Karpas-422 (cell line): ENCODE data around the gene PTPN22. TPM values are rescaled to one million over a fixed set of nuclear protein-coding genes. Genes with fewer than 3 reads are reported as not detected.
"Not testable (repeated sequence)": the region's sequence is repeated elsewhere in the genome, so short reads cannot be mapped to it uniquely, and the experiment has no call there.

Experiments used
- DNase-seq: peaks from one replicate; pipeline ENCODE4 v3.0.0-alpha.2; 2015
- H2AFZ ChIP-seq: fragments of 200-600 bp; sonication (generic); 2 replicates; pipeline ENCODE4 v1.6.1; 2014; ENCODE audit warnings: antibody characterized with exemption, low read length, mixed read lengths
- H3K27ac ChIP-seq: fragments of 200-600 bp; sonication (generic); 2 replicates; pipeline ENCODE4 v1.5.1; 2014; ENCODE audit warnings: mild to moderate bottlenecking, low read length, moderate library complexity
- H3K27me3 ChIP-seq: fragments of 200-600 bp; sonication (generic); 2 replicates; pipeline ENCODE4 v1.6.1; 2014; ENCODE audit warnings: low read length, mixed read lengths
- H3K36me3 ChIP-seq: fragments of 200-600 bp; sonication (generic); 2 replicates; pipeline ENCODE4 v1.6.1; 2014; ENCODE audit warnings: low read length, mixed read lengths; ENCODE audit not compliant: insufficient read depth
- H3K4me1 ChIP-seq: fragments of 200-600 bp; sonication (generic); 2 replicates; pipeline ENCODE4 v1.6.1; 2014; ENCODE audit warnings: mild to moderate bottlenecking, low read length, mixed read lengths
- H3K4me2 ChIP-seq: fragments of 200-600 bp; sonication (generic); 2 replicates; pipeline ENCODE4 v1.6.1; 2014; ENCODE audit warnings: low read length, low read depth, mild to moderate bottlenecking; ENCODE audit not compliant: poor library complexity, severe bottlenecking
- H3K4me3 ChIP-seq: fragments of 200-600 bp; sonication (generic); 2 replicates; pipeline ENCODE4 v1.5.1; 2014; ENCODE audit warnings: mild to moderate bottlenecking, antibody characterized with exemption, low read length, mixed read lengths
- H3K79me2 ChIP-seq: fragments of 200-600 bp; sonication (generic); 2 replicates; pipeline ENCODE4 v1.6.1; 2014; ENCODE audit warnings: mild to moderate bottlenecking, low read length, mixed read lengths
- H3K9ac ChIP-seq: fragments of 200-600 bp; sonication (generic); 2 replicates; pipeline ENCODE4 v1.6.0; 2014; ENCODE audit warnings: low read length
- H3K9me2 ChIP-seq: fragments of 200-600 bp; sonication (generic), shearing (Covaris generic); replicated peaks from 2 replicates; pipeline ENCODE4 v1.6.0; 2014; ENCODE audit warnings: mild to moderate bottlenecking, low read length, moderate library complexity; ENCODE audit not compliant: insufficient read depth
- H3K9me3 ChIP-seq: fragments of 300-700, 200-600 bp; sonication (generic); 2 replicates; pipeline ENCODE4 v1.6.1; 2014; ENCODE audit warnings: low read length, mixed read lengths
- H4K20me1 ChIP-seq: fragments of 200-600 bp; sonication (generic); 2 replicates; pipeline ENCODE4 v1.6.1; 2014; ENCODE audit warnings: mild to moderate bottlenecking, antibody characterized with exemption, low read length, low read depth; ENCODE audit not compliant: insufficient read depth
- total RNA-seq: library from RNA; depleted of rRNA; stranded (reverse); fragments of >200 nt; shearing (Covaris generic); gene quantifications from 2 replicates; pipeline ENCODE4 v1.2.3, GENCODE V29; 2014; ENCODE audit warnings: low replicate concordance

Gene PTPN22
- total RNA-seq, 1 experiment from 2014 or later: 43.3 TPM

- peak; percentile 92 for DNase-seq
- H2AFZ ChIP-seq: peak overlapping the region; percentile 64; the same call in 1 of the 2 replicates
- no peaks in the 10 kb centered on the region for H3K27me3 ChIP-seq
- H3K4me1 ChIP-seq: peaks cover 53% of the 10 kb centered on the region
- H3K9me2 ChIP-seq: no peaks in the 10 kb centered on the region
- H3K9ac ChIP-seq: peak overlapping the region; percentile 58
- H3K4me2 ChIP-seq: peak overlapping the region; percentile 78
- no peaks in the 10 kb centered on the region for H4K20me1 ChIP-seq
- H3K4me3 ChIP-seq: peak overlapping the region; percentile 45
- H3K79me2 ChIP-seq: peaks cover 10% of the 10 kb centered on the region
- peak overlapping the region; percentile 92 for H3K27ac ChIP-seq
- no peaks in the 10 kb centered on the region for H3K9me3 ChIP-seq
- H3K36me3 ChIP-seq: peaks cover 7% of the 10 kb centered on the region; the same call in 1 of the 2 replicates
Observed at GRCh38 chr1:113859478-113860175, 11.9 kb downstream of the PTPN22 start.

GRCh38 chr1:113858982-113859381 lies 12.5 kb downstream of the PTPN22 start:
- H3K27ac ChIP-seq: peak overlapping the region; percentile 92
- H3K4me3 ChIP-seq: peak overlapping the region; percentile 45
- no peaks in the 10 kb centered on the region for H3K9me3 ChIP-seq
- peaks cover 53% of the 10 kb centered on the region for H3K4me1 ChIP-seq
- H2AFZ ChIP-seq: peak overlapping the region; percentile 40; the same call in 1 of the 2 replicates
- H3K9ac ChIP-seq: peak overlapping the region; percentile 58
- H3K9me2 ChIP-seq: no peaks in the 10 kb centered on the region
- H4K20me1 ChIP-seq: no peaks in the 10 kb centered on the region
- H3K4me2 ChIP-seq: peak overlapping the region; percentile 78
- no peak for DNase-seq
- peaks cover 10% of the 10 kb centered on the region for H3K79me2 ChIP-seq
- H3K36me3 ChIP-seq: peaks cover 8% of the 10 kb centered on the region; the same call in 1 of the 2 replicates
- no peaks in the 10 kb centered on the region for H3K27me3 ChIP-seq

GRCh38 chr1:113858418-113858817 lies 13.1 kb downstream of the PTPN22 start:
- peak overlapping the region; percentile 58 for H3K9ac ChIP-seq
- H3K27ac ChIP-seq: peak overlapping the region; percentile 92
- H2AFZ ChIP-seq: peak overlapping the region; percentile 40; the same call in 1 of the 2 replicates
- H3K4me1 ChIP-seq: peaks cover 53% of the 10 kb centered on the region
- H3K9me2 ChIP-seq: no peaks in the 10 kb centered on the region
- peaks cover 10% of the 10 kb centered on the region for H3K79me2 ChIP-seq
- no peaks in the 10 kb centered on the region for H3K27me3 ChIP-seq
- peaks cover 8% of the 10 kb centered on the region; the same call in 1 of the 2 replicates for H3K36me3 ChIP-seq
- peak overlapping the region; percentile 45 for H3K4me3 ChIP-seq
- no peaks in the 10 kb centered on the region for H4K20me1 ChIP-seq
- H3K9me3 ChIP-seq: no peaks in the 10 kb centered on the region
- peak; percentile 85 for DNase-seq
- peak overlapping the region; percentile 78 for H3K4me2 ChIP-seq

- peaks cover 8% of the 10 kb centered on the region; the same call in 1 of the 2 replicates for H3K36me3 ChIP-seq
- peaks cover 53% of the 10 kb centered on the region for H3K4me1 ChIP-seq
- H4K20me1 ChIP-seq: no peaks in the 10 kb centered on the region
- peak overlapping the region; percentile 40; the same call in 1 of the 2 replicates for H2AFZ ChIP-seq
- H3K9me2 ChIP-seq: no peaks in the 10 kb centered on the region
- H3K27me3 ChIP-seq: no peaks in the 10 kb centered on the region
- H3K9me3 ChIP-seq: no peaks in the 10 kb centered on the region
- peak overlapping the region; percentile 62 for H3K4me3 ChIP-seq
- peak overlapping the region; percentile 78 for H3K4me2 ChIP-seq
- peak overlapping the region; percentile 58 for H3K9ac ChIP-seq
- H3K27ac ChIP-seq: peak overlapping the region; percentile 92
- H3K79me2 ChIP-seq: peaks cover 10% of the 10 kb centered on the region
- peak; percentile 72 for DNase-seq
Observed at GRCh38 chr1:113857776-113858175, 13.7 kb downstream of the PTPN22 start.

GRCh38 chr1:113856401-113856790 lies 15.1 kb downstream of the PTPN22 start:
- peak overlapping the region; percentile 78 for H3K4me2 ChIP-seq
- peaks cover 10% of the 10 kb centered on the region for H3K79me2 ChIP-seq
- peaks cover 8% of the 10 kb centered on the region; the same call in 1 of the 2 replicates for H3K36me3 ChIP-seq
- H3K4me3 ChIP-seq: no peak overlapping the region
- no peaks in the 10 kb centered on the region for H3K9me2 ChIP-seq
- no peak for DNase-seq
- no peak overlapping the region for H2AFZ ChIP-seq
- peaks cover 48% of the 10 kb centered on the region for H3K4me1 ChIP-seq
- no peaks in the 10 kb centered on the region for H3K27me3 ChIP-seq
- H3K9me3 ChIP-seq: no peaks in the 10 kb centered on the region
- peak overlapping the region; percentile 92; the same call in 1 of the 2 replicates for H3K27ac ChIP-seq
- H3K9ac ChIP-seq: no peak overlapping the region
- no peaks in the 10 kb centered on the region for H4K20me1 ChIP-seq

GRCh38 chr1:113855630-113856400 lies 15.7 kb downstream of the PTPN22 start:
- H3K36me3 ChIP-seq: peaks cover 8% of the 10 kb centered on the region; the same call in 1 of the 2 replicates
- H3K4me3 ChIP-seq: no peak overlapping the region
- no peak overlapping the region for H3K4me2 ChIP-seq
- peaks cover 10% of the 10 kb centered on the region for H3K79me2 ChIP-seq
- no peaks in the 10 kb centered on the region for H3K9me3 ChIP-seq
- DNase-seq: no peak
- H3K27me3 ChIP-seq: no peaks in the 10 kb centered on the region
- peaks cover 45% of the 10 kb centered on the region for H3K4me1 ChIP-seq
- H3K27ac ChIP-seq: peak overlapping the region; percentile 92; the same call in 1 of the 2 replicates
- no peaks in the 10 kb centered on the region for H4K20me1 ChIP-seq
- no peak overlapping the region for H3K9ac ChIP-seq
- H3K9me2 ChIP-seq: no peaks in the 10 kb centered on the region
- no peak overlapping the region for H2AFZ ChIP-seq

- no peaks in the 10 kb centered on the region for H3K27me3 ChIP-seq
- no peak for DNase-seq
- H4K20me1 ChIP-seq: no peaks in the 10 kb centered on the region
- no peak overlapping the region for H3K4me3 ChIP-seq
- peaks cover 8% of the 10 kb centered on the region; the same call in 1 of the 2 replicates for H3K36me3 ChIP-seq
- H2AFZ ChIP-seq: no peak overlapping the region
- no peak overlapping the region for H3K4me2 ChIP-seq
- peaks cover 32% of the 10 kb centered on the region for H3K4me1 ChIP-seq
- H3K27ac ChIP-seq: no peak overlapping the region
- no peaks in the 10 kb centered on the region for H3K9me3 ChIP-seq
- peaks cover 10% of the 10 kb centered on the region for H3K79me2 ChIP-seq
- no peak overlapping the region for H3K9ac ChIP-seq
- H3K9me2 ChIP-seq: no peaks in the 10 kb centered on the region
Observed at GRCh38 chr1:113854234-113854633, 17.3 kb downstream of the PTPN22 start.

GRCh38 chr1:113852694-113853093 lies 18.8 kb downstream of the PTPN22 start:
- not testable (repeated sequence) for H3K27ac ChIP-seq, H3K4me2 ChIP-seq, H3K9me3 ChIP-seq, H3K27me3 ChIP-seq, H3K79me2 ChIP-seq, H3K4me3 ChIP-seq, H3K9me2 ChIP-seq, H2AFZ ChIP-seq, H3K9ac ChIP-seq, DNase-seq, H4K20me1 ChIP-seq
- Histone ChIP-seq H3K36me3 (peaks cover 14% of the 10 kb centered on the region; the same call in 1 of the 2 replicates), H3K4me1 (peaks cover 18% of the 10 kb centered on the region)
